Esophagus (tissue), 2 donors: ENCODE measurements around the gene GNLY. TPM values are rescaled to one million over a fixed set of nuclear protein-coding genes. Genes with fewer than 3 reads are reported as not detected.

Experiments used
- H3K27ac ChIP-seq, 2 donors: one replicate each; pipeline ENCODE4 v1.5.1; 2013; ENCODE audit warnings: low read depth in 2 of 2, mild to moderate bottlenecking in 2 of 2, inconsistent platforms in 1 of 2, low read length in 1 of 2, moderate library complexity in 1 of 2
- H3K27me3 ChIP-seq, 2 donors: one replicate each; pipeline ENCODE4 v1.6.1; 2013; ENCODE audit warnings: low read length in 2 of 2, control low read depth in 1 of 2, mild to moderate bottlenecking in 1 of 2; ENCODE audit not compliant: insufficient read depth in 2 of 2, control insufficient read depth in 1 of 2
- H3K36me3 ChIP-seq, 2 donors: one replicate each; pipeline ENCODE4 v1.6.1; 2013; ENCODE audit warnings: low read length in 1 of 2; ENCODE audit not compliant: control insufficient read depth in 2 of 2, insufficient read depth in 2 of 2
- H3K4me1 ChIP-seq, 2 donors: one replicate each; pipeline ENCODE4 v1.6.1; 2013; ENCODE audit warnings: low read length in 1 of 2; ENCODE audit not compliant: control insufficient read depth in 2 of 2, insufficient read depth in 2 of 2
- H3K4me3 ChIP-seq, 2 donors: one replicate each; pipeline ENCODE4 v1.5.1; 2013; ENCODE audit warnings: low read length in 2 of 2, mild to moderate bottlenecking in 2 of 2, low read depth in 1 of 2, moderate library complexity in 1 of 2
- H3K9me3 ChIP-seq, 2 donors: one replicate each; pipeline ENCODE4 v1.6.1; 2013; ENCODE audit warnings: mild to moderate bottlenecking in 2 of 2, low read depth in 1 of 2, low read length in 1 of 2, moderate library complexity in 1 of 2; ENCODE audit not compliant: control insufficient read depth in 2 of 2, insufficient read depth in 1 of 2
- WGBS, 2 donors: extraction: QIAGEN DNeasy Blood & Tissue Kit; methylation state at CpG; one replicate each; pipeline ENCODE4 v1.1.7; 2013; 5-methylcytosine and 5-hydroxymethylcytosine counted together
- polyA plus RNA-seq, 2 donors: library from polyadenylated mRNA; stranded (reverse); fragments of 200-250 nt; gene quantifications; one replicate each; pipeline ENCODE4 v1.2.3, GENCODE V29; 2013
- donor health status: healthy with polysubstance abuse.
- donor health status: Bipolar disorder and iron deficiency.

GNLY gene
- polyA plus RNA-seq, 2 donors = 1.2 to 1.7 TPM

DNA sequence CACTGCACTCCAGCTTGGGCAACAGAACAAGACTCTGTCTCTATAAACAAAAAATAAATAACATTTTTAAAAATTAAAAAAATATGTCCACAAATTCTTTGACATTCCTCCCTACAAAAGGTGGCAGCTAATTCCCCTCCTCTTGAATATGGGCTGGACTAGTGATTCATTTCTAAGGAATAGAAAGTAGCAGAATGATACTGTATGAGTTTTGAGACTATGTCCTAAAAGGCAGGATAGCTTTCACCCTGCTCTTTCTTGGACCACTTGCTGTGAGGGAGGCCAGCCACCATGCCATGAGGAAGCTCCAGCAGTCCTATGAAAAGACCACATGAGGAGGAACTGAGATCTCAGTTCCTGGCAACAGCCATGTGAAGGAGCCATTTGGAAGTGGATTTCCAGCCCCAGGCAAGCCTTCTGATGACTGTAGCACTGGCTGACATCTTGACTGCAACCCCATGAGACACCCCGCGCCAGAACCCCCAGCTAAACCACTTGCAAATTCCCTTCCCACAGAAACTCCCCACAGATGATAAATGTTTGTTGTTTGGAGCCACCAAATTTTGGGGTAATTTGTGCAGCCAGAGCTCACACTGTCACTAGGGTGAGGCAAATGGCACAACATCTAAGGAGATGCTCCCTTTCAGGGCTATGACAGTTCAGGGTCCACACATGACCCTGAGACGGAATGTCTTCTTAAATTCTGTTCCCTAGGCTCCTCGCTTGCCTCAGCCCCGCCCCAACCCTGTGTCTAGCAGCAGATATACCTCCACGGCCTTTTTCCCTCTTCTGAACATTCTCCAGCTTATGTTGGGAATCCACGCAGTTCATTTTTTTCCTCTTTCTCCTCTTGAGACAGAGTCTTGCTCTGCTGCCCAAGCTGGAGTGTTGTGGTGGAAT, 42.5 kb downstream of the GNLY start:
- 87 to 88% methylated on average over 7 of the region's 7 CpGs for WGBS, 2 donors
- peak overlapping the region; percentile 45 to 54 for H3K27ac ChIP-seq
- H3K4me1 ChIP-seq = peaks cover 2 to 7% of the 10 kb centered on the region in 2 donors

DNA sequence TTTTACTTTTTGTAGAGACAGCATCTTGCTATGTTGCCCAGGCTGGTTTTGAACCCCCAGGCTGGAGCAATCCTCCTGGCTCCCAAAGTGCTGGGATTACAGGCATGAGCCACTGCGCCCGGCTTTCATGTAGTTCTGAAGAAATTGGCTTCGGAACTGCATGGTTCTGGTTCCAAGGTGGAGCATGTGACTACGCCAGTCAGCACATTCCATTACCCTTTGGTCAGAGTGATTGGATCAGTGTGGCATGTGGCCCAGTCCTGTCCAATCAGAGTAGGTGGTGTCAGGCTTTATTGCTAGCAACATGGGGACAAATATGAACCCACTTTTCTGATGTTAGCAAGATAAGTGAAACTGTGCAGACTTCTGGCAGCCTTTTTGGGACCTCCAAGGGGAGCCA, 43.3 kb downstream of the GNLY start:
- peaks cover 2 to 10% of the 10 kb centered on the region in 2 donors for H3K4me1 ChIP-seq
- H3K9me3 ChIP-seq = no peaks in the 10 kb centered on the region
- H3K36me3 ChIP-seq = no peaks in the 10 kb centered on the region
- no peak overlapping the region for H3K4me3 ChIP-seq
- H3K27me3 ChIP-seq = no peaks in the 10 kb centered on the region
- WGBS, 2 donors = 33 to 43% methylated on average over 4 of the region's 4 CpGs
- peak overlapping the region; percentile 36 to 67 for H3K27ac ChIP-seq

More for the DNA sequence above, 42.5 kb downstream of the GNLY start:
- Histone ChIP-seq H3K4me3 (no peak overlapping the region), H3K9me3 (no peaks in the 10 kb centered on the region), H3K27me3 (no peaks in the 10 kb centered on the region), H3K36me3 (no peaks in the 10 kb centered on the region)

DNA sequence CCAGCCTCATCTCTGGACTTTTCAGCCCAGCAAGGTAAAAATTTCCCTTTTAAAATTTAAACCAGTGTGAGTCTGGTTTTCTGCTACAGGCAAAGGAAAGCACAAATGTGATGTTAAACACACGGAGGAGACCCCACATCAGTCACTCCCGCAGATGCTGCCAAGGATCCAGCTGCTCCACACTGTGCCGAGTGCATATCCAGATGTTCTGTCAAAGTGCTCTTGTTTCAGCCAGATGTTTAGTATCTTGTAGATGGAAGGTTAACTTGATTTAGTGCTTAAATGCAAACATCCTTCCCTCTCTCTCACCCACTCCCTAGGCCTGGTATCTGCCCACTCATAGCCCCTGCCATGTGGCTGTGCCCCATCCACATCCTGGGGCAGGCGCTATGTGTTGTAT, 43.8 kb downstream of the GNLY start:
- Histone ChIP-seq H3K4me1 (peaks cover 5 to 13% of the 10 kb centered on the region in 2 donors), H3K27ac (peak overlapping the region; percentile 36 to 67), H3K27me3 (no peaks in the 10 kb centered on the region), H3K9me3 (no peaks in the 10 kb centered on the region), H3K4me3 (no peak overlapping the region), H3K36me3 (no peaks in the 10 kb centered on the region)
- WGBS, 2 donors = 73 to 77% methylated on average over 4 of the region's 4 CpGs

DNA sequence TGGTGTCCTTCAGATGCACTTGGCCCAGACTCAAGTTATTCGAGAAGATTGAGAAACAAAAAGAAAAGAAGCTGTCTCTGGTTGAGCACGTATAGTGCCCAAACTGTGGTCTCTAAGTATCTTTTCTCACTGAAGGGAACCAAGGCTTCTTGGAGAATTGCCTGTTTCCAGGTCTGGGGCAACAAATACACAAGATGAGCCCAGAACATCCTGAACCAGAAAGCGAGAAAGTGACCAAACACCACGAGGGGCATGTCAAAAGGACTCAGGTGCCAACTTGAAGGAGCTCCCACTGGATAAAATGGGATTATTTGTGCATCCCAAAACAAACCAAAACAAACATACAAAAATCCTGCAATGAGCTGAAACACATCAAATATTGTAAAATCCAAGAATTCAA, 46.0 kb downstream of the GNLY start:
- no peaks in the 10 kb centered on the region for H3K27me3 ChIP-seq
- H3K4me3 ChIP-seq = no peak overlapping the region
- 79 to 84% methylated on average over 4 of the region's 4 CpGs for WGBS, 2 donors
- H3K27ac ChIP-seq = no peak overlapping the region
- H3K36me3 ChIP-seq = no peaks in the 10 kb centered on the region
- H3K9me3 ChIP-seq = no peaks in the 10 kb centered on the region
- peaks cover 9 to 22% of the 10 kb centered on the region in 2 donors for H3K4me1 ChIP-seq

DNA sequence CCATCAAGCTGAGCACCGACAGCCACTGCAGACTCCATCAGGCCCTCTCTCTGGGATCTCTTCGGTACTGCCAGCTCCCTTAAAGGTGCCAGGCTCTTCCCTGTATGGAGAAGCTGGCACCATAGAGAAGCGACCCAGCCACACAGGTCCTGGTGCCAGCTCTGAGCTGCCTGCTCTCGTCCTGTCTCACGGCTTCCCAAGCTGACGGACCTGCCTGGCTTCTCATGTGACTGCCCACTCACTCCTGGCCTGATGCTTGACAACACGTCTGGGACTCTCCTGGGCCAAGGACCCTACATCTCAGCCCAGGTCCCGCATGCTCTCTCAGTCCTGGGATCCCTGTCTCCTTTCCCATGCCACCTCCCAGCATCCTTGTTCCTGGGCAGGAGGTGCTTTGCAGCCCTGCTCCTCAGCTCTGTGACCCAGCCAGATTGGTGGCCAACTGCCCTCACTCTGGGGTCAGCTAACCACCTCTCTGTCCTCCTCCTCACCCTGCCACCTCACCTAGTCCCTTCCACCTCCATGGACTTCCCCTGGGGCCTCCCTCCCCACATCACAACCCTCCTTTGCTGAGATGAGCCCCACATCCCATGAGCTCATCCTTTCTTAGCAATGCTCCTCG, 47.2 kb downstream of the GNLY start:
- Histone ChIP-seq H3K9me3 (no peaks in the 10 kb centered on the region), H3K27ac (peak overlapping the region; percentile 91 to 92), H3K27me3 (no peaks in the 10 kb centered on the region), H3K4me3 (no peak overlapping the region), H3K4me1 (peaks cover 9 to 25% of the 10 kb centered on the region in 2 donors), H3K36me3 (no peaks in the 10 kb centered on the region)
- 50 to 61% methylated on average over 9 of the region's 9 CpGs for WGBS, 2 donors

DNA sequence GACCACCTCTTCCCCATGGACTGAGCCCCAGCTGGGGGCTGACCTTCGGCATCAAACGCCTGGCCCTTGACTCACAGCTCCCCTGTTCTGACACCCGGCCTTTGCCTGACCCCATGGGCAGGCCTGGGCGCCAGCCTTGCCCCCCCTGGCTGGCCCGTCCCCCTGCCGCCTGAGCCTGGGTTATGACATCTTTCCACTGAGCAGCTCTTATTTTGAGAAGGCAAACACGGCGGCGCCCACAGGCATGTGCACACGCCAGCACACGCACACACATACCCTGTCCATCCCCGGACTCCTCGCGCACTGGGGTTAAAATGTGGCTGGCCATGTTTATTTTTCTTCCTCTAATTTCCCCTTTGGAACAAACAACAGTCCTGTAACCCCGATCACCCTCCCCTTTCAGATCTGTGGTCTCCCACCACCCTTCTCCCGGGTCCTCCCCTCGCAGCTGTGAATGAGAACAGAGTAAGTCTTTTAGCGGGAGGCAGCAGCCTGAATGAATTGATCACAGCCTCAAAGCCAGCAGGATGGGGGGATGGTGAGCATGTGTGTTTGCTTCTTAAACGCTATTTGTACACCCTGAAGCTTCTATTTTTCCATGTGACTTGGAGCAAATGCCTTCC, 47.8 kb downstream of the GNLY start:
- Histone ChIP-seq H3K27ac (peak overlapping the region; percentile 91 to 92), H3K4me1 (peaks cover 9 to 26% of the 10 kb centered on the region in 2 donors), H3K36me3 (no peaks in the 10 kb centered on the region), H3K4me3 (no peak overlapping the region), H3K9me3 (no peaks in the 10 kb centered on the region), H3K27me3 (no peaks in the 10 kb centered on the region)
- WGBS, 2 donors = 17 to 30% methylated on average over 19 of the region's 19 CpGs

DNA sequence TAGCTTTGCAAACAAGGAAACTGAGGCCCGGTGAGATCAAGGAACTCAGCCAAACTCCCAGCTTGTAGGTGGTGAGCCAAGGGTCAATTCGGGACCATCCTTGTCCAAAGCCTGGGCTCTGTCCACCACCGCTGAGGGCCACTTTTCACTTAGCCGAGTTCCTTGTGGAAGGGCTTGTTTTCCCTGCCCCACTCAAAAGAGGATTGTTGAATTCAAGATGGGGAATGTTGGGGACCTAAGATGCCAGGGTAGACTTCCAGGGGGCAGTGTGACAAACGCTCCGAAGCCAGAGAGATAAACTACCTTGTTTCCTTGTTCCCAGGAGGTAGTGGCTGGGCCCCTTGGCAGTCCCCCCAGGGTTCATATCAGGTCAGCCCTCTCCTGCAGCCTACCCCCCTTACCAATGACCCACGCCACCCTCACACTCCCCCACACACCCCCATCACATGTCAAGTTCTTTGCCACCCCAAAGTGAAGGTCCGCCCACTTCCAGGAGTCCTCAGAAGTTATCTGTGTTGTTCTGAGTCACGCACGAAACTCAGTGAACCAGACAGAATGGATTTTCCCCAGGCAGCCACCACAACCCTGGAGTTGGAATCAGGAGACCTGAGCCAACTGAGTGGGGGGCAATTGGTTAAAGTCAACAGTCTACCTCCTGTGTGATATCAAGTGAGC, 49.3 kb downstream of the GNLY start:
- Histone ChIP-seq H3K27ac (peak overlapping the region; percentile 66 to 82), H3K36me3 (no peaks in the 10 kb centered on the region), H3K4me1 (peaks cover 9 to 26% of the 10 kb centered on the region in 2 donors), H3K27me3 (no peaks in the 10 kb centered on the region), H3K9me3 (no peaks in the 10 kb centered on the region), H3K4me3 (no peak overlapping the region)
- 51 to 56% methylated on average over 10 of the region's 10 CpGs for WGBS, 2 donors

DNA sequence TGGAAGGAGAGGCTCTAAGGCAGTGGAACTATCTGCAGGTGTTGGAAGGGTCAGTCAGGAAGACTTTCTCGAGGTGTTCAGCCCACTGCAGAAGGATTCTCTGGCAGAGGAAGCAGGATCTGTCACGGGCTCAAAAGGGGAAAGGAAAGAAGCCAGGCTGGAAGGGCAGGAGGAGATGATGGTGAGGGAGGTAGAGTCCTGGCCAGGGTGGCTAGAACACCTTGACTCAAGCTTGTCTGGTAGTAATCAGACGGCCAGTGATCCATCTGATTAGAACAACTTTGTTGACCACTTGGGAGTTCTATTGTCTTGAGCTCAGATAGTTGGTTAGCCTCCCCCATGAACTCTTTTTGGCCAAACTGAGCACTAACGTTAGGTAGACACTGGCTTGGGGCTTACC, 49.9 kb downstream of the GNLY start:
- Histone ChIP-seq H3K36me3 (no peaks in the 10 kb centered on the region), H3K27ac (peak overlapping the region in 1 of 2 donors; percentile 66), H3K9me3 (no peaks in the 10 kb centered on the region), H3K27me3 (no peaks in the 10 kb centered on the region), H3K4me1 (peaks cover 9 to 26% of the 10 kb centered on the region in 2 donors), H3K4me3 (no peak overlapping the region)
- WGBS, 2 donors = 40 to 52% methylated on average over 4 of the region's 4 CpGs
